LNCaP clone FGC (cell line): Measurements from ENCODE around the gene SLC46A2.

Experiments
- DNase-seq: peaks from one replicate; pipeline ENCODE4 v3.0.0-alpha.2; 2011; ENCODE audit warnings: low read depth
- H3K4me3 ChIP-seq: 2 replicates; pipeline ENCODE4 v1.5.1; 2011; ENCODE audit warnings: mild to moderate bottlenecking, low read depth, low read length, control low read depth
- CTCF ChIP-seq: IDR thresholded peaks from 2 replicates; pipeline ENCODE4 v1.5.1; 2012; ENCODE audit warnings: mild to moderate bottlenecking; ENCODE audit not compliant: control insufficient read depth, insufficient read depth; ENCODE audit errors: extremely low read depth

The SLC46A2 gene

GRCh38 chr9:112868461-112868860, 22.2 kb downstream of the SLC46A2 start:
- H3K4me3 ChIP-seq = no peak overlapping the region
- DNase-seq = no peak
- TF ChIP-seq CTCF = no peak

GRCh38 chr9:112867275-112867991, 23.2 kb downstream of the SLC46A2 start:
- no peak for DNase-seq
- no peak overlapping the region for H3K4me3 ChIP-seq
- no peak for TF ChIP-seq CTCF

GRCh38 chr9:112866662-112867274, 23.9 kb downstream of the SLC46A2 start:
- no peak overlapping the region for H3K4me3 ChIP-seq
- no peak for TF ChIP-seq CTCF
- no peak for DNase-seq

GRCh38 chr9:112864982-112865381, 25.7 kb downstream of the SLC46A2 start:
- DNase-seq = no peak
- no peak for TF ChIP-seq CTCF
- H3K4me3 ChIP-seq = no peak overlapping the region

GRCh38 chr9:112864403-112864802, 26.3 kb downstream of the SLC46A2 start:
- H3K4me3 ChIP-seq = no peak overlapping the region
- no peak for TF ChIP-seq CTCF
- no peak for DNase-seq

GRCh38 chr9:112863746-112864145, 26.9 kb downstream of the SLC46A2 start:
- no peak overlapping the region for H3K4me3 ChIP-seq
- TF ChIP-seq CTCF = no peak
- no peak for DNase-seq

GRCh38 chr9:112863214-112863613, 27.5 kb downstream of the SLC46A2 start:
- DNase-seq = no peak
- no peak overlapping the region for H3K4me3 ChIP-seq
- TF ChIP-seq CTCF = no peak
